ENCODE data around the gene FIP1L1. TPM values are rescaled to one million over a fixed set of nuclear protein-coding genes. Genes with fewer than 3 reads are reported as not detected.

Gene FIP1L1
- total RNA-seq, 1 experiment from 2014 or later: 47.4 TPM

DNA sequence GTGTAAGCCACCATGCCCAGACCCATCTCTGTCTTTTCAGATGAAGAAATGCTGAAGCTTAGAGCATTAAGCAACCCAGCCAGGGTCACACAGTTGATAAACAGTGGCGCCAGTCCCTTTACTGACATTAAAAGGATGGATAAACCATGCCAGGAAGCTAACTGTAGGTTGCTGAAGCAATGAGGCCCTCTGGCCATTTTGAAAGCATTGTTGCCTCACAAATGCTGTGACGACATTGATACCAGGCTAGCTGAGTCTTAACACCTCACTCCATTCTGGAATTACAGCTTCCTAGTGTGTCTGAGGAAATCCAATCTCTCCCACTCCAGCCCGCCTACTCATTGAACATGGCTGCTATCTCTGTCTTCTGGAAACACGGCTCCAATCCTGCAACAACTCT lies 124.1 kb downstream of the FIP1L1 start:
- no peak for DNase-seq (ENCODE audit: low read depth)

DNA sequence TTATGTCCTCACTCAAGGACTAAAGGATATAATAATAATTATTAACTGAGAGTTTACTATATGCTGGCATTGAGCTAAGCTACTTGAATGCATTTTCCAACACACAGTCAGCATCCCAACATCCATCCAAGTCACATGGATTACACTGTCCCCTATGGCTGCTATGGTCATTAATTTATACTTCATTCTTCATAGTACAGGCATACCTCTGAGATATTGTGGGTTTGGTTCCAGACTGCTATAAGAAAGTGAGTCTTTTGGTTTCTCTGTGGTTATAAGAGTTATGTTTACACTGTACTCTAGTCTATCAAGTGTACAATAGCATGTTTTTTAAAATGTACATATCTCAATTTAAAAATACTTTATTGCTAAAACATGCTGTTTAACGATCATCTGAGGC lies 124.7 kb downstream of the FIP1L1 start:
- no peak for DNase-seq (ENCODE audit: low read depth)

DNA sequence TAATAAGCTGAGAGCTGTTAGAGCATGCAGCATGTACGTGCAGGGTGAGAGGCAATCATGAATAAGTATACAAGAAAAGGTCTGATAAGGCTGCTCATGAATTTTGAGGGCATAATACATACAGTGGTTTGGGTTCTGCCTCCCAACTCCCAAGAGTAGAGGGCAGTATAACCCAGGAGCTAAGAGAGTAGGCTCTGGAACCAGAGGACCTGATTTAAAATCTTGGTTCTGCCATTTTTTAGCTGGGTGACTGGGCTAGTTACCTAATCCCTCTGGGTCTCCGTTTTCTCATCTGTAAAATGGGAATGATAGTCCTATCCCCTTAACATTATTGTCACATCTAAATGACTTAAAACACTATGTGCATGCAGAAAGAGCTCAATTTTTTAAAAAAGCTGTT lies 128.5 kb downstream of the FIP1L1 start:
- DNase-seq (ENCODE audit: low read depth): peak; percentile 7

DNA sequence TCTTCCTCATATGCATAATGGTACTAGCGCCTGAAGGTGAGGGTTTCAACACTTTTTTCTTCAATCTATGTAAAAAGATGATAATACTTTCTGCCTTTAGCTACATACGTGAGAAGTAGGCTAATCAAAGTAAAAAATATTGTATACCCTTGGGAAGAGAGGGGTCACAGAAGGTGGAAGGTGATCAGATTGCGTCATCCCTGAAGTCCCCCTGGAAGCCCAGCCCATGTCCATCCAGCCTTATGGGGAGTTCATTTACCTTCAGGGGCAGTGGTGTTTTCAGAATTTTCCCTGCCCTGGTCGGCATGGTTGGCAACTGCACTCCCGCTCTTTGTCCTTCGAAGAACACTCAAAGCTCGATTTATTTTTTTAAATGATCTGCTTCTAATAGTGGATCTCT lies 129.6 kb downstream of the FIP1L1 start:
- no peak for DNase-seq (ENCODE audit: low read depth)

DNA sequence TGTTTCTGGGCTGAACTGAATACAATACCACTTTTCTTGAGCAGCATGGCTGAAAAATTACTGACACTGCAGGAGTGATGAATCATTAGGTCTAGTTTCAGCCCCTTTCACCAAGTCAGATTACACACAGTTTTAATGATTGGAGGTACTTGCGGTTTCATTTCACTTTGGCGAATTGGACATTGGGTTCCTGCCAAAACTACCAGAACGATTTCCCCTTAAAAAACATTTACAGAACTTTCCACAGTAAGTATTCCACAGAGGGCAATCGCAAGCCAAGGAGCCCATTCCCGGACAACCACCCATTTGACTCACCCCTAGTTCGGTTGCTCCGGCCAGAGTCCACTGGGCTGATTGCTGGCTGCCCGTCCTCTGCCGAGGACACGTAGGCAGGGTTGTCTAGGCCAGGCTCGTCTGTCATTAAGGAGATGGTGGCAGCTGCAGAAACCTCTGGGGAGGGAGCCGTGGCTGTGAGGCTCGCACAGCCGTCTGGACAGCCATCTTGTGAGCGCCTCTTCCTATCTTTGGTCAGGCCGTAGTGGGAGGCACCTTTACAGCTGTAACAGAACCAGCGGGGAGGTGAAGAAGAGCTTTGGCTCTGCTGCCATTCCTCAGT lies 130.3 kb downstream of the FIP1L1 start:
- peak; percentile 95 for DNase-seq (ENCODE audit: low read depth)

DNA sequence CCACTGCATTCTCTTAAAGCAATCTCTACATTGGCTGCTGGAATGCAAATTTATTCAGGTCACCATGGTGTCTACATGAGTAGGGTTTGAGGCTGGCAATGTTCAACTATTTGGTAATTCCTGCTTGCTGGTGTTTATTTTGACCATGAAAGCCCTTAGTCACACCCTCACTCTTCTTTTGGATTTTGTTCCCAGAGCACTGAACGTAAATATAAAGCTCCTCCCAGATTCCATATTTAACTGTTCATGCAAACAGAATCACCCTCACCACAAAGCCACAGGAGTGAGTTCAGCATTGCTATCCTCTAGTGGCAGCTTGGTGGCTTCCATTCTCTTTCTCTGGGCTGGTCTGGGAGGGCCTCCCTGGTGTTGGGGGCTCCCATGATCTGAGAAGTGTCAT lies 131.0 kb downstream of the FIP1L1 start:
- DNase-seq (ENCODE audit: low read depth): peak; percentile 78

DNA sequence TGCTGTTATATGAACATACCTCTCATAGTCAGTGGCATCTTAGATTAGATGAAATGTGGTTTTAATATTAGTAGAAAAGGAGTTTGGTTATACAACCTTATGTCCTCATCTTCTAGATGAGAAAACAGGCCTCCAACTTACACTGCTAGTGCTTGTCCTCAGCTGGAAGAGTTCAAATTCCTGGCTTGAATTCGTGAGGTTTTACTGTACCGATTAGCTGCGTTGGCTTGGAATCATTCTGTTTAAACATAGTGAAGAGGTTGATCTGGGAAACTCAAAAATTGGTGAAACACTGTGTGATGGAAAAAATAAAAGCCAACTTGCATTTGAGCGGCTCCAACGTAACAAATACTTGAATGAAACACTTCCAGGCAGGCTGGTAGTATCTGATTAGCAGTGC lies 132.9 kb downstream of the FIP1L1 start:
- no peak for DNase-seq (ENCODE audit: low read depth)

Other genes starting within 250 kb of the FIP1L1 start
- gene SCFD2, start 11.6 kb upstream of the FIP1L1 start, total RNA-seq (2014; rRNA removed; shearing (Covaris generic)): 11.2 and 18.3 TPM in 2 replicates
- gene LNX1, start 213.8 kb downstream of the FIP1L1 start, total RNA-seq (2014; rRNA removed; shearing (Covaris generic)): 0.39 and 1.7 TPM in 2 replicates